GM19463 (cell line): Measurements from ENCODE around the gene B3GNT4.
"Not testable (repeated sequence)": the region's sequence is repeated elsewhere in the genome, so short reads cannot be mapped to it uniquely, and the experiment has no call there.

Source experiments
- ATAC-seq: cut with Tn5 transposase; IDR thresholded peaks from one replicate; pipeline ENCODE4 v1.9.1; 2021; ENCODE audit warnings: mild to moderate bottlenecking, moderate library complexity; ENCODE audit not compliant: unreplicated experiment

B3GNT4 gene

GRCh38 chr12:122208073-122208820 is 4.7 kb downstream of the B3GNT4 start:
- no peak for ATAC-seq

DNA sequence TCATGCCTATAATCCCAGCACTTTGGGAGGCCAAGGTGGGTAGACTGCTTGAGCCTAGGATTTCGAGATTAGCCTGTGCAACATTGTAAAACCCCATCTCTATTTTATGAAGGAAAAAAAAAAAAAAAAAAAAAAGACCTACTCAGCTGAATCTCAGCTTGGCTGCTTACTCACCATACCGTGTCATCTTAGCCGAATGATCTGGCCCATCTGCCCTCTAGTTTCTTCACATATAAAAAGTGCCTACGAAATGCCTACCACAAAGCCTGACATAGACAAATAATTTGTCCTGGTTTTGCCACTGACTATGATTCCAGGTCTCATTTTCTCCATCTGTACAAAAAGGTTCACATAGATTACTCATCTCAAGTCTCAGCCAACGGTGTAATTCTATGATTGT is 12.3 kb downstream of the B3GNT4 start:
- ATAC-seq: no peak

DNA sequence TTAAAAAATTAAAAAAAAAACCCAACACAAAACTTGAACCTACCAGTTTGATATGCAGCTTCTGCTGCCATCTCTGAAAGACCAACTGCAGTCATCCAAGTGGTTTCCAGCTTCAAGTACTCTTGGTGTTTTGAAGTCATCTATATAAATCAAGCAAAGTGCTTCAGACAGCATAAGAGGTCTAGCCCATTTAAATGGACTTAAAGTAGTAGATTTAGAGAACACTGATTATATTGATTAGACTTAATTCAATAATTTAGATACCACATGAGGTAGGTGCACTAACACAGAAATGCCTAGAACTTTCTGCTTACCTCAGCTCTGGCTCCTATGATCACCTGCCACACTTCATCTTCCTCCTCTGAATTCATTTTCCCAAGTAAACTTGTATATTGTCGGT is 12.9 kb downstream of the B3GNT4 start:
- no peak for ATAC-seq

DNA sequence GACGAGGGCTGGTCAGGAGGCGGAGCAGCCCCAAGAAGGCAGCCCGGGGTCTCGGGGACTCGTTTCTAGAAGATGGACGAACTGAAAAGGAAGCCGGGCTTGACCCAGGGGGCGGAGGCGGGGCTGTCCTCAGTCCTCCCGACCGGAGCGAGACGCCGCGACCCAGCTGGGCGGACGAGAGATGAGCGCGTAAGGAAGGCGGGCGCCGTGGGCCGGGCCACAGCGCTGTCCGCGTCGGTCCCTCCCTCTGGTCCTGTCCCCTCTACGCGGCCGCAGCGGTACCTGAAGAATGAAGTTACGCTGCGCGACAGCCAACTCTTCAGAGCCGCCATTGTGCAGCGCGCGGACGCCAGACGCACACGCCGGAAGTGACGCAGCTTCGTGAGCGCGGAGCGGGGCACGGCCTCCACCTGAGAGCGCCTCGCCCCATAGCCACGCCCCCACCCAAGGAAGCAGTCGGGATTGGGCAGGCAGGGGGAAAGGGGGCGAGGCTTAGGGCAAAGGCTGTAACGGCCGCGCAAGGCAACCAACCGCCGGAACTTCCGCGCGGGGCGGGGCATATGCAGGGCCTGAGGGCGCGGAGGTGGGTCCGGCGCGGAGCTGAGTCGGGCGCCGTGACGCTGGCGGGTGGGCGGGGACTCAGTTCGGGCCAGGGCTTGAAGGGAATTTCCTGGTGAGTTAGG is 22.3 kb downstream of the B3GNT4 start, which contains the start of gene DIABLO:
Gene DIABLO, minus strand, starts transcription at position 370 of the 683 bp plus-strand sequence. Its CDS starts 38 bp downstream, at position 332.
- peak; percentile 92 for ATAC-seq

GRCh38 chr12:122226366-122227125 is 23.0 kb downstream of the B3GNT4 start:
- ATAC-seq: no peak

DNA sequence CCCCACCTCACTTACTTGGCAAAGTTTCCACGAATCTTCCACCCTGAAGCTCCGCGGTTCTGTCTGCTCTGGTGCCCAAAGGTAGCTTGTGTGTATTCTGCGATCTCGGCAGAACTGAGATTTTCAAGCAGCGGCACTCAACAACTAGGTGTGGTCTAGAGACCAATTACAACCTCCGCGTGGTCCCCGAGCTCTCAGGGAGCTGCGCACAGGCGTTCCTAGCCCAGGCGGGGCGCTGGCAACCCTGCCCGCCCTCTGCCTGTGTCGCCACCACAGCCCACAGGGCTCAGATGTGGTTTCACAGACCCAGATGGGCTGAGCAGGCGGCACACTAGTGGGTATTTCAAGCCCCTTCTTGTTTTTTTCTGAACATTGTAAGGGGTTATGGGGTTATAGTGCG is 23.8 kb downstream of the B3GNT4 start:
- no peak for ATAC-seq

GRCh38 chr12:122228092-122228491 is 24.6 kb downstream of the B3GNT4 start:
- ATAC-seq: no peak

GRCh38 chr12:122230798-122231197 is 27.3 kb downstream of the B3GNT4 start:
- no peak for ATAC-seq

GRCh38 chr12:122232691-122233090 is 29.2 kb downstream of the B3GNT4 start:
- no peak for ATAC-seq

GRCh38 chr12:122235741-122236140 is 32.2 kb downstream of the B3GNT4 start:
- ATAC-seq: no peak

- no peak for ATAC-seq
Measured at GRCh38 chr12:122238861-122239260, 35.4 kb downstream of the B3GNT4 start.

GRCh38 chr12:122243965-122244364 is 40.5 kb downstream of the B3GNT4 start:
- no peak for ATAC-seq

DNA sequence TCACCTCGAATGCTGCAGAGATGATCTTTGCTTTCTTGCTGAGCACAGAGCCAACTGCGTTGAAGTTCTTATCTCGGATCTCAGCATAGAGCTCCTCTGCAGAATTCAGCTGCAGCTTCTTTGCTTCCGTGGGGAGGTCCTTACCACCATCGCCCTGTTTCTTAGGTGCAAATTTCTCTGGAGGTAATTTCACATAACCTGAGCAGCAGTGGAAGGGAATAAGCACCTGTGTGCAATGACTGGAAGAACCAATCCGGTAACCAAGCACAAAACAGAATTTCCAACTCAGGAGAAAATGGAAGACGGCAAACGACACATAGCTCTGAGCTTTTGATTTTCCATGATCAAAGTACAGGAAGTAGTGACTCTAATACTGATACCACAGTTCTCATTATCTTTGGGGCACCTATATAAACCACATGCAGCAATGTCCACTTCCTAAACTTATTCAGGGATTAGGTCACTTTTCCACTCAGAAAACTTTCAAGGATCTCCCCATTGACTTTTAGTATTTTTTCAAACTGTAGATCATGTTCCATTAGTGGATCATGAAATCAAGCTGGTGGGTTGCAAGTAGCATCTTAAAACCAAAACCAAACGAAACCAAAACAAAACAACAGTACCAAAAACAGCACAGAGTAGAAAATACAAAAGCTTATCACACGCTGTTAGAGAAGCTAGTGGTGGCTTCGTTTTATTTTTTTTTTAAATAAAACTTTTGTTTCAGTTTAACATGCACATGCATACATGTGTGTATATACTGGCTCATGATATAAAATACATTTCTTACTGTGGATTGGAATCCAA is 41.3 kb downstream of the B3GNT4 start:
- ATAC-seq: no peak

DNA sequence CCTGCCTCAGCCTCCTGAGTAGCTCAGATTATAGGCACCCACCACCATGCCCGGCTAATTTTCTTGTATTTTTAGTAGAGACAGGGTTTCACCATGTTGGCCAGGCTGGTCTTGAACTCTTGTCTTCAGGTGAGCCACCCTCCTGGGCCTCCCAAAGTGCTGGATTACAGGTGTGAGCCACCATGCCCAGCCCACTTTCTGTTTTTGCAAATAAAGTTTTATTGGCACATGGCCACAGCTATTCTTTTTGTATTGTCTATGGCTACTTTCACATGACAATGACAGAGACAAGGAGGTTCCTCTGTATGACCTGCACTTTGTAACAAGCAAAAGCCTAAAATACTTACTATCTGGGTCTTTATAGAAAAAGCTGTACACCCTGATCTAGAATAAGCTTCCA is 42.0 kb downstream of the B3GNT4 start:
- no peak for ATAC-seq

GRCh38 chr12:122250047-122250446 is 46.5 kb downstream of the B3GNT4 start:
- no peak for ATAC-seq

- no peak for ATAC-seq
Measured at GRCh38 chr12:122250536-122250935, 47.0 kb downstream of the B3GNT4 start.

- ATAC-seq: not testable (repeated sequence)
Measured at GRCh38 chr12:122258462-122258861, 55.0 kb downstream of the B3GNT4 start.
